Brain microvascular endothelial cell (primary cell): ENCODE results near the gene LGI4.

ENCODE experiments used
- DNase-seq: peaks from one replicate; pipeline ENCODE4 v3.0.0-alpha.2; 2020
- H3K27ac ChIP-seq: fragments of 250-450 bp; sonication (Bioruptor Pico); 2 replicates; pipeline ENCODE4 v1.5.1; 2020; ENCODE audit warnings: mild to moderate bottlenecking, moderate library complexity
- H3K27me3 ChIP-seq: fragments of 250-450 bp; sonication (Bioruptor Pico); replicated peaks from 2 replicates; pipeline ENCODE4 v1.5.1; 2020; ENCODE audit warnings: mild to moderate bottlenecking
- H3K36me3 ChIP-seq: fragments of 250-450 bp; sonication (Bioruptor Pico); replicated peaks from 2 replicates; pipeline ENCODE4 v1.5.1; 2020; ENCODE audit warnings: mild to moderate bottlenecking
- H3K4me3 ChIP-seq: 2 replicates; pipeline ENCODE4 v1.5.1; 2011; ENCODE audit warnings: low read depth, mild to moderate bottlenecking, control low read depth, low read length, moderate library complexity
- in situ Hi-C: cut with HindIII; loops from 2 replicates; pipeline ENCODE4 v1.10.0; 2017; ENCODE audit warnings: low sequenced_read_pairs, low pct_ligation_motif_present
- TF ChIP-seq, protein P1 (sequence below): IDR thresholded peaks from 2 replicates; pipeline ENCODE4 v1.5.1; 2011; ENCODE audit warnings: low read depth, mild to moderate bottlenecking, moderate library complexity, low read length, control low read depth, inconsistent platforms; ENCODE audit errors: missing control alignments

LGI4 gene

DNA sequence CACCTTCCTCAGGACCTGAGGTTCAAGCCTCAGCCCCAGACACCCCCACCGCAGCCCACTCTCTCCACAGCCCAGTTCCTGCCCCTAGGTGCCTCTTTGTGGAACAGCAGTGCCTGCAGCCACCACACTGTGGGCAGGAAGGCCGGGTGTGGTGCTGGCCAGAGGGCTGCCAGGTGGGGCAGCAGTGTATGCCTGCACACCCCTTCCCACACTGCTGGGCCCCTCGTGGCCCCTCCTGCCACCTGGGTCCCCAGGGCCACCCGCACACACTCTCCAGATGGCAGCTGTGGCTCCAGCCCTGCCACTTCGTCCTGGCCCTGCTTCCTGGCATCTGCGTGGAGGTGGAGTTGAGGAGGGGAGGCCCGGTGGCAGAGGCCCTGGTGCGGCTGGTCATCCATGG lies 58.2 kb downstream of the LGI4 start:
- Histone ChIP-seq H3K36me3 (no peaks in the 10 kb centered on the region), H3K27ac (no peak overlapping the region), H3K4me3 (no peak overlapping the region), H3K27me3 (no peaks in the 10 kb centered on the region)
- in situ Hi-C loops, result no loop called here
- TF ChIP-seq, protein P1, sequence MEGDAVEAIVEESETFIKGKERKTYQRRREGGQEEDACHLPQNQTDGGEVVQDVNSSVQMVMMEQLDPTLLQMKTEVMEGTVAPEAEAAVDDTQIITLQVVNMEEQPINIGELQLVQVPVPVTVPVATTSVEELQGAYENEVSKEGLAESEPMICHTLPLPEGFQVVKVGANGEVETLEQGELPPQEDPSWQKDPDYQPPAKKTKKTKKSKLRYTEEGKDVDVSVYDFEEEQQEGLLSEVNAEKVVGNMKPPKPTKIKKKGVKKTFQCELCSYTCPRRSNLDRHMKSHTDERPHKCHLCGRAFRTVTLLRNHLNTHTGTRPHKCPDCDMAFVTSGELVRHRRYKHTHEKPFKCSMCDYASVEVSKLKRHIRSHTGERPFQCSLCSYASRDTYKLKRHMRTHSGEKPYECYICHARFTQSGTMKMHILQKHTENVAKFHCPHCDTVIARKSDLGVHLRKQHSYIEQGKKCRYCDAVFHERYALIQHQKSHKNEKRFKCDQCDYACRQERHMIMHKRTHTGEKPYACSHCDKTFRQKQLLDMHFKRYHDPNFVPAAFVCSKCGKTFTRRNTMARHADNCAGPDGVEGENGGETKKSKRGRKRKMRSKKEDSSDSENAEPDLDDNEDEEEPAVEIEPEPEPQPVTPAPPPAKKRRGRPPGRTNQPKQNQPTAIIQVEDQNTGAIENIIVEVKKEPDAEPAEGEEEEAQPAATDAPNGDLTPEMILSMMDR, result no peak
- DNase-seq, result no peak

- Histone ChIP-seq H3K27me3 (no peaks in the 10 kb centered on the region), H3K4me3 (no peak overlapping the region), H3K36me3 (no peaks in the 10 kb centered on the region), H3K27ac (no peak overlapping the region)
- in situ Hi-C loops, result no loop called here
- TF ChIP-seq, protein P1, result no peak
- no peak for DNase-seq
Observed at GRCh38 chr19:35076026-35076370, 58.9 kb downstream of the LGI4 start.

GRCh38 chr19:35075202-35076025 lies 59.4 kb downstream of the LGI4 start:
- no peaks in the 10 kb centered on the region for H3K27me3 ChIP-seq
- TF ChIP-seq, protein P1, result no peak
- H3K4me3 ChIP-seq, result no peak overlapping the region
- DNase-seq, result no peak
- no peaks in the 10 kb centered on the region for H3K36me3 ChIP-seq
- no peak overlapping the region for H3K27ac ChIP-seq
- in situ Hi-C loops, result no loop called here
